ENCODE data around the gene ENSA. TPM values are rescaled to one million over a fixed set of nuclear protein-coding genes. Genes with fewer than 3 reads are reported as not detected.

ENSA gene
- total RNA-seq, 1 experiment from 2014 or later = 212 TPM

DNA sequence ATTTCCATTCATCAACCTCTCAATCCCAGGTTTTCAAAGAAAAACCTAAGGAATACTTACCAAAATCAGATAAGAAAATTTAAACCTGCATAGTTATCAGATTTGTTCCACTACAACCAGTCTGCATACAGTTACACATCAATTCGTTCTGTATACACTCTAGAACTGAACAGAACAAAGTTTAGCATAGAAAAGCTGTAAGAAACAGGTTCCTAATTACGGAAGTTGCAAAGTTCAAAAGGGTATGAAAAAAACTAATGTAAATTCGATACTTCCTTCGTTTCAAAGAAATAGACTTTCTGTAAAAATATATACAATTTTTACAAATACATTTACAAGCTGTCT, 53.1 kb downstream of the ENSA start:
- Histone ChIP-seq H4K8ac (replicated peaks; ENCODE audit: insufficient read length, low read depth, low read length) (no peak overlapping the region), H4K20me1 (ENCODE audit: control insufficient read depth, insufficient read depth, insufficient read length) (no peaks in the 10 kb centered on the region), H4K91ac (ENCODE audit: insufficient read length, low read depth, low read length) (no peak overlapping the region), H3K23me2 (ENCODE audit: insufficient read length, low read depth, low read length, poor library complexity, severe bottlenecking) (peaks cover 7% of the 10 kb centered on the region), H3T11ph (ENCODE audit: low read length) (no peak overlapping the region), H2BK20ac (ENCODE audit: low read depth, low read length, poor library complexity, severe bottlenecking) (no peak overlapping the region), H3K9me3 (ENCODE audit: control insufficient read depth, low read depth, low read length) (no peaks in the 10 kb centered on the region), H3K27me3 (ENCODE audit: insufficient read depth, low read length) (no peaks in the 10 kb centered on the region), H4K5ac (ENCODE audit: insufficient read length, low read depth, low read length) (no peak overlapping the region), H2BK12ac (ENCODE audit: insufficient read length, low read depth, low read length) (no peak overlapping the region), H3K4me2 (ENCODE audit: insufficient read depth, insufficient read length, low read length) (peak overlapping the region; percentile 98), H3K79me2 (ENCODE audit: insufficient read depth, low read length) (peaks cover 35% of the 10 kb centered on the region), H3K23ac (ENCODE audit: insufficient read length, low read depth, low read length) (no peak overlapping the region), H3K14ac (ENCODE audit: insufficient read depth, low read length) (no peak overlapping the region), H2AFZ (ENCODE audit: low read length) (no peak overlapping the region), H3K27ac (ENCODE audit: insufficient read length, low read depth, low read length) (no peak overlapping the region), H2BK15ac (ENCODE audit: low read depth, low read length) (no peak overlapping the region), H3K4me1 (ENCODE audit: insufficient read depth, low read length) (peaks cover 4% of the 10 kb centered on the region), H3K9ac (ENCODE audit: extremely low read depth, insufficient read length, low read length) (peak overlapping the region; percentile 98), H2BK120ac (ENCODE audit: low read depth, low read length, poor library complexity, severe bottlenecking) (no peak overlapping the region), H3K79me1 (ENCODE audit: insufficient read depth, low read depth, low read length, poor library complexity, severe bottlenecking) (no peaks in the 10 kb centered on the region), H2BK5ac (ENCODE audit: insufficient read length, low read length) (no peak overlapping the region), H2AK5ac (ENCODE audit: insufficient read length, low read length) (no peak overlapping the region), H3K4ac (ENCODE audit: low read depth, low read length) (no peak overlapping the region), H3K56ac (ENCODE audit: insufficient read length, low read depth, low read length) (no peak overlapping the region), H3K18ac (ENCODE audit: insufficient read length, low read depth, low read length) (no peak overlapping the region)
- Mint-ChIP-seq H3K4me1 (peaks cover 50 to 63% of the 10 kb centered on the region in 2 experiments), H3K4me3 (peak overlapping the region; percentile 96 to 97), H3K36me3 (ENCODE audit: insufficient read depth in 1 of 3, low read depth in 3 of 3) (peaks cover 66 to 75% (median 66%) of the 10 kb centered on the region in 3 experiments), H3K9me3 (peaks cover 6 to 15% of the 10 kb centered on the region in 2 experiments; a peak in 4 of 5 replicates), H3K27me3 (ENCODE audit: low read depth) (peaks cover 3% of the 10 kb centered on the region; the same call in 1 of the 2 replicates), H3K27ac (peak overlapping the region in 1 of 3 experiments; percentile 87; a peak in 3 of 7 replicates)
- no CpG with 5 or more reads among the region's 4 CpGs for WGBS (ENCODE audit: extremely low coverage, insufficient read length, low lambda C conversion rate)
- TF ChIP-seq CTCF (conservative IDR thresholded peaks at IDR 0.05) = no peak
- no peak for DNase-seq
